NCI-H82 treated with DMSO at 0.1 percent for 48 hours (cell line): ENCODE data around the gene FGGY.
"Not testable (repeated sequence)": the region's sequence is repeated elsewhere in the genome, so short reads cannot be mapped to it uniquely, and the experiment has no call there.

ENCODE experiments used
- DNase-seq: peaks from one replicate; lab custom pipeline; 2025; ENCODE audit not compliant: unreplicated experiment; lab: John Stamatoyannopoulos, UW

FGGY gene

DNA sequence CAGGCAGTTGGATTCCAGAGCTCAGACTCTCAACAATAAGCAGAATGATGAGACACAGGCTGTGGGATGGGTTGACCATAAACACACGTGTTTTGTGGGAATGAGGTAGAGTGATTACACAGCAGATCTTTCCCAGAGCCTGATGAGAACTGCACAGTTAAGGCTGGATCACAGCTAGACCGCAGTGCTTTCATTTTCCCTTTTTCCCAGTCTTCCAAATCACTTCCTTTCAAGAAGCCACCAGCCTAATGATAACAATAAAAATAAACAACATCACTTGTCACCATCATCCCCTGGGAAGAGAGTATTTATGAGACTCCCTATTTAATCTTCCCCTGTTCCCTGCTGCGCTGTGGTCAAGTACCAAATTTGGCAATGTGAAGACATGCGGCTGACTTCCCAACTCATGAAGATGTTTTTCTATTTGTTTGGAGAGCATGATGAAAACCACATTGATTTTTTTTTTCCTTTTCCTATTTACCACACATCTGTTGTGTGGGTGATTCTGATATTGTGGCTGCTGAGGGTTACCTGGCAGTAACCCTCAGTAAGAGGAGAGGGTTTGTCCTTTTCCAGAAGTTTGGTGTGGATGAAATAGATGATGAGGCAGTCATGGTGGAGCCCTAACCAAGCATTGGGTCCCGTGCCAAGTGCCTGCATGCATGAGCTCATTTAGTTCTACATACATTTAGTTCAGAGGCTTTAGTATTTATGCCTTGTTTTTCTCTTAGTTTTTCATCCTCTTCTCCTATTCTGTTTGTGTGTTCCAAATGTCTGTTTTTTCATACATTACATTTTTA is 268.9 kb downstream of the FGGY start:
- DNase-seq = no peak

DNA sequence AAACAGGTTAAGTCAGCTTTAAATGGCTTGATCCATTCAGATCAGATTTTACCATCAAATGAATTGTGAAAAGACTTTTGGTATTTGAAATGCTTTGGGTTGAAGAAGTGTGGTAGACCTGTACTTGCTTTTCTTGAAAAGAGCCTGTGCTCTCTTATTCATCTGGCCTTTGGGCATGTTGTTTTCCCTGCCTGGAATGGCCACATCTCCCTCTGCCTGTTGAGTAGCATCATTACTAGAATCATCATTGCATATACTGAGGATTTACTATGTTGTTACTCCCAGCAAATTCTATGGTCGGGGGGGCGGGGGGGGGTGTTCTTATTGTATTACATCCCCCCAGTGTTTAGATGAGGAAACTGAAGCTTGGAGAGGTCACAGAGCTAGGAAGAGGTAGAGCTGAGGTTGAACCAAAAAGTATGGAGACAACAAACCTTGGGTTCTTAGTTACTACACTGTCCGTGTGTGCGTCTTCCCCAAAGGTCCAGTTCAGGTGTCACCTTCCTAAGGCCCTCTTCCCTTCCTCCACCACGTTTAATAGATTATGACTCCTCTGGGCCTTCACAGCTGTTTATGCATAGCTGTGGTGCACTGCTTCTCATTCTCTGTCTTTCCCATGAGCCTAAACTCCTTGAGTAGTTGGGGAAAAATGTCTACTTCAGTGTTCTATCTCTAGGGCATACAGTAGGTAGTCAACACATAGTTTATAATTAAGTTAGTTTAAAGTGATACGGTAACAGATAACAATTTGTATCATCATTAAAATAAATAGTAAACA is 271.5 kb downstream of the FGGY start:
- no peak for DNase-seq

DNA sequence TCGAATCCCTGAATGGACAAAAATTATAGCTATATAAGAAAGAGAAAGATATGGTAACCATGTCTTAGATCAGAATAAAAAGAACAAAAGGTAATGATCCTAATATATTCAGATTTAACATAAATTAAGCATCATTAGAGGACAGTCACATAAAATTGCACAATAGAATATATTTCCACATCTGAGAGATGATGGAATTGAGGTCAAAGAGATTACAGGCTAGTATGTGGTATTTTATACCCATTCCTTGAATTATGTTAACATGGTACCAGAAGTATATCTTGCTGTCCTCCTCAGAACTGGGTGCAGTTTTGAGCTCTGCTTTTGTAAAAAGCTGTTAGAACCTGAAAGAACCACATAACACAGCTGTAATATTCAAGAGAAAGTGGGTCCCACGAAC is 272.3 kb downstream of the FGGY start:
- DNase-seq = no peak

DNA sequence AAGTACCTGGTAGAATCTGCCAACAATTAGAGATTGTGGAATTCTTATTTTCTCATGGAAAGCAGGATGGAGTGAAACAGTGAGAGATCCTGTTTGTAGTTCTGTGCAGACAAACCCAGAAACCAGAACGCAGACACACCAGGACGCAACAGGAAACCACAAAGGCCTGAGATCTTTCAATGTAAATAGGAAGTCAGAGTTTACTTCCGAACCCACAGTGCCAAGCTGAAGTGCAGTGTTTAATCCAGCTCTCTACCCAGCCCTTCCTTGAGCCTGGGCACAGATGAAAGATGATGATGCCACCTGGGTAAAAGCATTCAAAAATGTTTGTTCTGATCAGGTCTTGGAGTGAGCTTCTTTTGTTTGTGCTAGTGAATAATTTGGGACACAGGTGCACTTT is 273.6 kb downstream of the FGGY start:
- DNase-seq = no peak

DNA sequence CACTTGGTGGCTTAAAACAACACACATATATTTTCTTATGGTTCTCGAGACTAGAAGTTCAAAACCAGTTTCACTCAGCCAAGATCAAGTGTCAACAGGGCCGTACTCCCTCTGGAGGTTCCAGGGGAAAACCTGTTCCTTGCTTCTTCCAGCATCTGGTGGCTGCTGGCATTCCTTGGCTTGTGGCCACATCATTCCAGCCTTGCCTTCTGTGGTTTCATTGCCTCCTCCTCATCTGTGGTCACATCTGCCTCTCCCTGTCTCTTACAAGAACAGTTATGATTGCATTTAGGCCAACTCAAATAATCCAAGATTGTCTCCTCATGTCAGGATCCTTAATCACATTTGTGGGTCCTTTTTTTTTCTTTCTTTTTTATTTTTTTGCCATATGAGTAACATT is 277.2 kb downstream of the FGGY start:
- no peak for DNase-seq

DNA sequence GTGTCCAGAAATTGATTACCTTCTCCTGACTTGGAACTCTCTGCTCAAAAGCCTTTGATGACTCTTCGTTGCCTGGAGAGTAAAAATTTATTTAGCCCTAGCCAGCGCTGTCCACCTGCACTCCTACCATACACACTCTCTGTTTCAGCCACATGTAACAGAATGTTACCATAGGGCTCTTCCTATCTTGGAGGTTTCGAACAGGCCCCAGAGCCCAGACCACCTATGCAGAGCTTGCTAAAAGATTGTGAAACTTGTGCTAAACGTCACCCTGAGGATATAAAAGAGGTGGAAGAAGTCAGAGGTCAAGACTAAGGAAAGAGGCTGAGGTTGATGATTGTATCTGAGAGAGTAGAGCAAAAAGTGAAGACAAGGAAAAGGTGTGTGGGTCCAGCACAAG is 280.9 kb downstream of the FGGY start:
- no peak for DNase-seq

DNA sequence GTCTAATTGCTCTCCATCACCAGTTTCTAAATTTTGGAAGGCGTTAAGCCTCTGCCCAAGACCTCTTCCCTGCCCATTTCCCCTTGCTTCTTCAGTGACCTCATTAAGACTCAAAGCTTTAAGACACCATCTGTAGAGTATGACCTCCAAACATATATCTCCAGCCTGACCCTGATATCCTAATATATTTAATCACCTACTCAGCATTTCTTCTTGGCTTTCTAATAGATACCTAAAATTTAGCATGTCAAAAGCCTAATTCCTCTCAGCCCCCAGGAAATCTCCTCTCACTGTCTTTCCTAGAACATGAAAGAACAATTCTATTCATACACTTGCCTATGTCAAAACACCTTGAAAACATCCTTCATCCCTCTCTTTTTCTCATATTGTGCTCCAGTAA is 282.3 kb downstream of the FGGY start:
- no peak for DNase-seq

DNA sequence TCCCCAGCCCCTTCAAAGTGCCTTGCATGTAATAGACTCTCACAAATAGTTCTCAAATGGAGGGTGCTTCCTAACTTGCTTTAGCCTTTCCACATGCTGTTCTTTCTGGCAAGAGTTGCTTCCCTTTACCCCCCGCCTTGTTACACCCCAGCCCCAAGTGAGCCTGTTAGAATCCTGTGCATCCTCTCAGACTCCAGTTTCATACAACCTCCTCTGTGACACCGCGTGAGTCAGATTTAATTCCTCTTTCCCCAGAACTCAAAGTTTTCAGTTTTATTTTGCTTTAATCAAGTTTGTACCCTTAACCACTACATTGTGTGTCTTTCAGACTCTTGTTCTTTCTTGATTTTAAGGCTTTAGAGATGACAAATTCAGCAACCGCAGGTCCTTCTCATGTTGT is 283.4 kb downstream of the FGGY start:
- DNase-seq = no peak

DNA sequence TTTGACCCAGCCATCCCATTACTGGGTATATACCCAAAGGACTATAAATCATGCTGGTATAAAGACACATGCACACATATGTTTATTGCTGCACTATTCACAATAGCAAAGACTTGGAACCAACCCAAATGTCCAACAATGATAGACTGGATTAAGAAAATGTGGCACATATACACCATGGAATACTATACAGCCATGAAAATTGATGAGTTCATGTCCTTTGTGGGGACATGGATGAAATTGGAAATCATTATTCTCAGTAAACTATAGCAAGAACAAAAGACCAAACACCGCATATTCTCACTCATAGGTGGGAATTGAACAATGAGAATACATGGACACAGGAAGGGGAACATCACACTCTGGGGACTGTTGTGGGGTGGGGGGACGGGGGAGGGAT is 295.5 kb downstream of the FGGY start:
- DNase-seq = not testable (repeated sequence)

DNA sequence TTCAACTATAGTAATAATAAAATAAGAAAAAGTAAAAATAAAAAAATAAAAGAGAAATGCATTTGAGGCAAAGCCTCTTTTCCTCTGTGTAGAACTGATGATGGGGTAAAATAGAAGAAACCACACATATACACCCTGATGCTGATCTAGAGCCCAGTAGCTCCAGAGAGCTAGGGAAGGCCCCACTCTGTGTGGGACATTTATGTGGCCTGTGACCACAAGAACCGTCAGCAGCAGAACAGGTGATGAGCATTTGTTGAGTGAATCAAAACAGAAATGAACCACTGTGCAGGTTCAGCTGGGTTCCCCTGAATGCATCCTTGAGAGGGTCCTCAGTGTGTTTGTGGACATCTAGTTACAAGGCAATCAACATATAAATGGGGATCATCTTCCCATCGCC is 296.0 kb downstream of the FGGY start:
- no peak for DNase-seq

DNA sequence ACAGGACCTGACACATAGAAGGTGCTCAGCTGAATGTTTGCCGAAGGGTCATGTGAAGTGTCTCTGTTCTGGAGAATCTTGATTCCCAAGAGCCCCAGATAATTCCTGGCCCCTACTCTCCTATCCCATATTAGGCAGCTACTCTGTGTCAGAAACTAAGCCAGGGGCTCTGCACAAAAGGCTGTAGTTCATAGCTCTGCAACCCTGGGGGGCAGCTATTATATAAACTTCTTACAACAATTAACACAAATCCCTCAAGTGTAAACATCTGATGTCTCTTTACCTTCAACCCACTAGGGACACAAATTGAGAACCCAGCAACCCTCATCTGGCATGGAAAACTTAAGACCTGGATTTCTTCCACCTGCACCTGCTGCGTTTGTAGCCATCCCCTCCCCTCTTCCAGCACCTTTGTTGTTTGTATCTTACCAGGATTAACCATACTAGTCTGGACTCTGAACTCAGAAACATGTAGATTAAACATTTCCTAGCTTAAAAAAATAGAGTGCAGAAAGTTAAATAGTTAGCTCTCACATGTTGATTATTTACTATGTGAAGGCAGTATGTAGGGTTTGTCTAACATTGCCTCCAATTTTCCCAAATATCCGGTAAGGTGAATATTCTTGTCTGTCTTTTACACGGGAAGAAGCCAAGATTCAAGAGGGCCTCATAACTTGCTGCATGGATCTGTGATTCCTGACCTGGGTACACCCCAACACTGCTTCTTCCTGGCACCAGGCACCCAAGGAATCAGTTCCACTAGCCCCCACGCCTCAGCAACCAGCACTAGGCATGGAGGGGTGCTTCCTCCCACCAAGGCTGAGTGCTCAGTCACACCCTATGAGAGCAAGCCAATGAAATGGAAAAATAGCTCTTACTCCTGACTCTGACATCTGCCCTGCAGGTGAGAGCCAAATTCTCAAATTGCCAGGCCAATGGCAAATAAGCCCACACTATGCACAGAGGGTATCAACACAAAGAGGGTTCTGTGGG is 297.2 kb downstream of the FGGY start:
- no peak for DNase-seq

DNA sequence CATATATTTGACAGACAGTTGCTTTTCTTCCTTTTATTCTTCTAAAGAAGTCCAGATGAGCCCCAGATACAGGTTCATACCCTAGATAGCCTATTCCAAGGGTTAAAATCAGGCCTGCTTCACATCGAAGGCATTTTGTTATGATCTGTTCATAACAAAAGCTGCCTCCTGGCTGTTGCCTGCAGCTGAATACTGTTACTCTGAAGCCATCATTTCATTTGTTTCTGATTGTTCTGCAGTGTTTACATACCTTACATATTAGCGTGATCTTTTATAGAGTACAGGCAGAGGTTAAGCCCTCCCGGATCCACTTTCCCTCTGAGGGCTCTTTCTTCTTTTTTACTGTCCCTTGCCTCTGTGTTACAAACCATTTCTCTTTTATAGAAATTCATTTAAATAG is 298.9 kb downstream of the FGGY start:
- DNase-seq = no peak

DNA sequence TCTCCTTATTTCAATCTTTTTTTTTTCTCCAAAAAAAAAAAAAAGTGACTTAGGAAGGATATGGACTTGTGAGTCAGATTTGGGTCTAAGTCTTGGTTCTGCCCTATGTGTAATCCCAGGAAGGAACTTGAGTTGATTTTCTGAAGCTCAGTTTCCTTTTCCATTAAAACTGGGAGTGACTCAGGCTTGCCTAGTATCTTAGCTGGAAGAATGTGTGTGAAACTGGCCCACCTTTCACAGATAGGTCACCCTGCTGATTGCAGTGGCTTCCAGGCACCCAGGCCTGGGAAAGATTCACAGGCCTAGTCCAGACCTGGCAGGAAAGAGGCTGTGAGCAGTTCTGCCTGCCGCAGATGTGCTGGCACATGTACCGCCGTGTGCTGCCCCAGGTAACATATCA is 299.5 kb downstream of the FGGY start:
- no peak for DNase-seq

DNA sequence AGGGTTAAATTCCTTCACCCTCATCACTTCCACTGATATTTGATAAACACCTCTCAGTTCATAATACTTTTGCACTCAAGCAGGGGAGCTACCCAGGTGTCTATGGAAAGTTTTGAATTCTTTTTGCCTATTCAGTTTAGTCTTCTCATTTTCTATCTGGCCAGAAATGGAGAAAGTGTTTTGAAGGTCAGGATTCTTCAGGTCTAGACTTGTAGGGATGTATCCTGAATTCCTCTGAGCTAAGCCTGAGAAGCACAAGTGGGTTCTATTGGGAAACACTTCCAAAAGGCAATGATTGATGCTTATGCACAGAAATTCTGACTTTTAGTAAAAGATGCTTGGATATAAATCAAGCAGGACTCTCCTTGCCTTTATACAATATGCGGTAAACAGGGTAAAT is 300.1 kb downstream of the FGGY start:
- DNase-seq = no peak

DNA sequence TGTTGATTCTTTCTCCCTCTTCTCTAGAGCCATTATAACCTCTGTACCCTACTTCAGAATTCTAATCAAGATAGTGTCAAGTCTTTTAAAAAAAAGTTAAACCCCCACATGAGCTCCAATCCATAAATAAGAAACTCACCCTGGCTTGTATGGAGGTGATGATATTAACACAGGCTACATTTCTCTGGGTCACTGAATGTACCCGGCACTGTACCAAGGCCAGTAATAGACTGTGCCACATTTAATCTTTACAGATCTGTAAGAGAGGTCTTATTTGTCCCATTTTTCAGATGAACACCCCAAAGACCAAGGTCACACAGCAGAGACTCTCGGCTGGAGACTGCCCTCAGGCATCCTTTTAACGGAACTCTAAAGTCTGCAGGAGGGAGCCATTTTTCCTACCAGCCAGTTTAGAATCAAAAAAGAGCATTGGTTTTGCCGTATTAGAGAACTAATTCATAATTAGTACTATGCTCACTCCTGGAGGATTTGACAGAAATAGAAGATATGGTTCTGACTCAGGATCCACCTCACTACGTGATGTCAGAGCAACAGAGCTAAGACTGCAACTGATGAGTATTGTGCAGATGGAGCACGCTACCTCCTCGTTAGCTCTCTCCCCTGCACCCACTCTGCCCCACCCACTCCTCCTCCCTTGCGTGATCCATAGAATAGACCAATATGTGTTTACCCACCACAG is 300.7 kb downstream of the FGGY start:
- DNase-seq = no peak

DNA sequence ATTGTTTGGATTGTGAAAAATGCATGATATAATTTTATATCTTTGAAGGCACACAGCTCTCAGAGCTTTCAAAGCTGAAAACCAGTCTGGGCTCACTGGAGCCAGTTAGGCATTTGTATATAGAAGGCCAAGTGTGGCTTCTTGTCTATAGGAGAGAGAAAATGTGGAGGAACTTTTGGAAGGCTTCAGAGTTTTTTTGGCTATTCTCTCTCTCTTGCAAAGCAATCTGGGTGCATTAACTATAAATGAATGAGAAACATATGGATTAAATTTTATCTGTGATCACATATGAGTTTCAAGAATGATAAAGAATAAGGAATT is 301.2 kb downstream of the FGGY start:
- no peak for DNase-seq

DNA sequence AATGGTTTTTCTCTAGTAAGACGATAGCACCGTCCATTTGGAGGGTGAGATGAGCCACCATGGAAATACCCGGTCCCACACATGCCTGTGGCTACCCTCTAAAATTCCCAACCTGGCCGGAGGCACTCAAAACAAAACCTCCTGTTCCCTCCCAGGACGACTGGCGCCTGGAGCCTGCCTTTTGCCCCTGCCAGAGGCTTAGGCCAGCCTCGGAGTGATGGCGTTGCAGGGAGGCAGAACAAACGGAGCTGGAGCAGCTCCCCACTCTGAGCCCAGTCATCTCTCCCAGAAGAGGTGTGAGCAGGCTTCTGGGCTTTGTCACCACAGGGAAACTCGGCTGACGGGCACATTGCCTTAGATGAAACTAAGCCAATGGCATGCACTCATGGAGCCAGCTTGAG is 304.1 kb downstream of the FGGY start:
- no peak for DNase-seq

DNA sequence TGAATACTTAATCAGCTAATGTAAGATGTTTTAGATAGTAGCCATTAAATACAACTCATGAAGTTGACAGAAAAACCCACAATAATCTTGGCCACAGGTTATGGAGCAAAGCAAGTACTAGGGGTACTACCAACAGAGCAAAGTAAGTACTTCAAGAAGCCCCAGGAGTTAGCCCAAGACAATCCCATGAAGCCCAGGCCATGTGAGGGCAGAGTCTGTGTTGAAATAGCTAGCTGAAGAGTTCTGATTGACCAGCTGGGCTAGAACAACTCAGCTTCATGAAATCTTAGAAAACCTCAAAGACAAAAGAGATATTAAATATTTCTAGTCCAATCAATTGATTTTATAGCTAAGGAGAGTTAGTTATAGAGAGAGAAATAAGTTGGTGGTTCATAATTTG is 304.9 kb downstream of the FGGY start:
- no peak for DNase-seq

DNA sequence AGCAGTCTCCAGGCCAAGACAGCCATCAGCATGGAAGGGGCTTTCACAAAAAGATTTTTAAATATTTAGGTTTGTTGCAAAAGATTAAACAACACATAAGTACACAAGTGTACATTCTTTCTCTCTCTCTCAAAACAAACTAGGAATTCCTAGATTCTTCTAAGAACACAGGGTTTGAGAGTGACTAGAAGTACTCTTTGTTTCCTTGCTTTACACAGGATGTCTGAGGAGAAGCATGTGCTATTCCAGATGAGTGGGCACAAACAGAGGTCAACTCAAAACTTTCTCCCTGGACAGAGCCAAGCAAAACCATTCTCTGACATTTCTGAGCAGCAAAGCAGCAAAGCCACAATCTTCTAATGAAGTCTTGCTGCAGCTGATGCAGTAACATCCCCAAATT is 307.3 kb downstream of the FGGY start:
- no peak for DNase-seq

DNA sequence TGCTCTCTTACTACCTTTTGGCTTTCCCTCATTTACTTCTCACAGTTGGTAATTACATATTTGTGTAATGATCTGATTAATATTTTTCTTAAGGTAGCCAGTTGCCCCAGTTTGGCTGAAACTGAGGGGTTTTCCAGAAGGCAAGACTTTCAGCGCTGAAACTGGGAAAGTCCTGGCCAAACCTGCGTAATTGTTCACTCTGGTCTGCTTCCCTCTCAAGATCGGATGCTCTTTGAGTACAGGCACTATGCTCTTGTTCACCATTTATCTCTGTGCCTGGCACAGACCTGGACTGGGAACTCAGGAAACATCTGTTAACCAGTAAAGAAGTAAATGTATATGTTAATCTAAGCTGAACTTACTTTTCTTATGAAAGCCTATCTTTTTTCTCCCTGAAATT is 308.3 kb downstream of the FGGY start:
- DNase-seq = no peak

DNA sequence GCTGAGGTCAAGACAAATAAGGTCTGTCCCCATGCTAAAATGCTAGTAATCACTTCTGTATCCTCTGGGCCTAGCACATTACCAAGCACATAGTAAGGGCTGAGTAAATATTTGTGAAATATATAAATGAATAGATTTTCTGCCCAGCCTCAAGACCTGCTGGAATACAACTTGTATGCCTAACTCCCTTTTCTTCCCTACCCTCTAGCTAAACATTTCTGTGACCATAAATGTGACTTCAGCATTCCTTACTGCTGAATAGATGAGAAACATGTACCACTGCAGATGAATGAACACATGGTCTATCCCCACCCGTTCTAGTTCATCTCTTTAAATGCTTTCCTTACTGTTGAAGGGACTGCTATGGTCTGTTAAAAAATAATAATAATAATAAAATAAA is 308.9 kb downstream of the FGGY start:
- DNase-seq = no peak
